GM19438 (cell line): Measurements from ENCODE around the gene MAP4K4.
"Not testable (repeated sequence)": the region's sequence is repeated elsewhere in the genome, so short reads cannot be mapped to it uniquely, and the experiment has no call there.

Experiments
- ATAC-seq: cut with Tn5 transposase; IDR thresholded peaks from one replicate; pipeline ENCODE4 v1.9.1; 2021; ENCODE audit warnings: low read depth; ENCODE audit not compliant: unreplicated experiment

Gene MAP4K4

DNA sequence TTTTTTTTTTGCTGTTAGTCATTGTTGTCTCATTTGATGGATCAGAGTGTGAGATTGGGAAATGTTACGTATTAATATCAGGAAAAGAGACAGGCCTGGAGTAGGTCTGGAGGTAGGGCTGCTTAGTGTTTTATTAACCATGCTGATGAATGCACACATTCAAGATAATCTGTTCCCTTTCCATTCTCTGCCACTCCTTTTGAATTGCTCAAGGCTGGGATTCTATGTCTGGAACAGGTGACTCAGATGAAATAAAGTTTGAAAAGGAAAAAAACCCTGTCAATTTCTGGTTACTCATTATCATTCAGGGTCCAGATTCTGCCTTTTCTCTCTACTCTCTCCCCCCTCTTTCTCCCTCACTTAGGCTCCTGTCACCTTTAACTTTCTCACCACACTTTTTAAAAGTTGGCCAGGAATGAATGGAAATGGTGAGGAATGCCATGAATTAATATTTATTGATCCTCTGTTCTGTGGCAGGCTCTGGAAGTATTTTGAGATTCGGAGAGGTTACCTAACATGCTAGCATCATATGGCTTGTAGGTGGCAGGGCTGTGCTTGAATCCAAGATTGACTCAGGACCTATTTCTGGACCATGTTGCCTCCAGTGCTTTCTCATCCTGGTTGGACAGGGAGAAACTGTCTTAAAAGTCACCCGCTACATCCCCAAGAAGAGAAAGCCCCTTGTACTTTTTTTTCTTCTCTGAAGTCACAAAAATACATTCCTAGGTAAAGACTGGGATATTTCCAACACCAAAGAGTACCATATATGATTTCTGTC, 40.2 kb downstream of the MAP4K4 start:
- ATAC-seq, result no peak

GRCh38 chr2:101738649-101739048, 41.1 kb downstream of the MAP4K4 start:
- ATAC-seq, result no peak

- no peak for ATAC-seq
Observed at GRCh38 chr2:101740555-101740964, 43.1 kb downstream of the MAP4K4 start.

DNA sequence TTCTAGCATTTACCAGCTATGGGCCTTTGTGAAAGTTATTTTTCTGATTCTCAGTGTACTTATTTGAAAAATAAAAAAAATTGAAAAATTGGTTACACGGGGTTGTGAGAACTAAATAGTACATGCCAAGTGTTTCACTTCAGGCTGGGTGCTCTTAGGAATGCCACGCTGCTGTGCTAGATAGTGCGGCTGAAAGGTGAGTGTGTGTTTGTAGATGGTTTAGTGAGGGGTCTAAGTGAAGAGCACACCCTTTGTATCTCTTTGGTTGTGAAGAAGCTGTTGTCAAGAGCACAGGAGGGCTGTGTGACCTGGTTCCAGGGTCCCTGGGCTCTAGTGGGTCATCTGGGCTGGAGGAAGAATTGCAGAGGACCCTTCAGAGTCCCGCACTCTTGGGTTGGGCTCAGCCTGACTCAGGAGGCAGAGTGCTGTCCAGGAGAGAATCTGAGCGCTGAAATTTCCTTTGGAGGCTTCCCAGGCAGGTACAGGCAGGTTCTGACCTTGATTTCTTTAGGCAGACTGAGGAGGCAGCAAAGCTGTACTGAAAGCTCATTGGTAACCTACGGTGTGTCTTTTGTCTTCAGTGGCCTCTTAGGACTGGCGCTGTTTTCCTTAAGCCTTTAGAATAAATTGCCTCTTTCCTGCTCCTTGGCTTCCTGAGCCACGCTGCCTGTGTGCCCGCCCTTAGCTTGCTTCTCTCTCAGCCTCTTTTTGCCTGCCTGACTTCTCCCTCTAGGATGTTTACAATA, 44.4 kb downstream of the MAP4K4 start:
- no peak for ATAC-seq

DNA sequence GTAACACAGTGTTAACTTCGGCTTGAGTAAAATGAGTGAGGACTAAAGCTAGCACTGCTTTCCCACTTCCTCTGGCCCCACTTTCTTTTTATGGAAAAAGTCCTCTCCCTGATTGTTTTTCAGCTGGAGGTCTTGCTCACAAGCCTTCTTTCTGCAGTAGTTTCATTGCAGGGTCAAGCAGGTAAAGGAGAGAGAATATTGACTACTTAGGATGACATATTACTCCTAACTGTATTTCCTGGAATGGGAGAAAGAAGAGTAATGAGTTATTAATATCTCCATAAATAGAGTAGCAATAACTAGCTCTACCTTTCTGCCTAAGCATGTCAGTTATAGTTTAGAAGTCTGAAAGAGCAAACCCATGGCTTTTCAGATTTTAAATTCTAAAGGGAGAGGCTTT, 45.0 kb downstream of the MAP4K4 start:
- no peak for ATAC-seq

DNA sequence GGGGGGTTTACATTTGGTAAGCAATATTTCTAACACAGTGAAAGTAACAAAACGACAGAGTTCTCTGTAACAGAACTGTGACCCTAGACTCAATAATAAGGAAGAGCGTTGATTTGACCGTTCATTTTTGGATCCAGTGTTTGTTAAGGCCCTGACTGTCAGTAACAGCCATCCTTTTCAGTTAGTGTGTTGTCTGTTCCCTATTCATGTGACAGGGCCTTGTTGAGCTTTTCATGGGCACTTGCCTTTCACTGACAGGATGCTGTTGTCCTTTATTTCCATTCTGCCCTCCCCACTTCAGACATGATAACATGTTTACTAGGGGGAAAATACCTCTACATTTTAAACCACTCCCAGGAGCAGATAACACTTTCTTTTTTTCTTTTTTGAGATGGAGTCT, 45.8 kb downstream of the MAP4K4 start:
- ATAC-seq, result no peak

- no peak for ATAC-seq
Observed at GRCh38 chr2:101744832-101745231, 47.3 kb downstream of the MAP4K4 start.

GRCh38 chr2:101745711-101746694, 48.5 kb downstream of the MAP4K4 start:
- ATAC-seq, result no peak

- ATAC-seq, result no peak
Observed at GRCh38 chr2:101748000-101748399, 50.5 kb downstream of the MAP4K4 start.

- not testable (repeated sequence) for ATAC-seq
Observed at GRCh38 chr2:101748462-101748861, 51.0 kb downstream of the MAP4K4 start.

DNA sequence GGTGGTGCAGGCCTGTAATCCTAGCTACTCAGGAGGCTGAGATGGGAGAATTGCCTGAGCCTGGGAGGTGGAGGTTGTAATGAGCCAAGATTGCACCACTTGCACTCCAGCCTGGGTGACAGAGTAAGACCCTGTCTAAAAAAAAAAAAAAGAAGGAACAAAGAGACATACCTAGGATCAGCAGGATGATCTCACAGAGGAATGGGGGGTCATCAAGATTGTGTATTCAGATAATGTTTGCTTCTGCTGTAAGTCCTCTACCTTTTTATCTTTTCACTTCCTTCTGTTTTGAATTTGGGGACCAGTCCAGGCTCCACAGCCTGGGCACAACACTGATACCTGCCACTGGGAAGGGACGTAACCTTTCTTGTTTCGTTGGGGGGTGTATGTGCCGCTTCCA, 53.2 kb downstream of the MAP4K4 start:
- no peak for ATAC-seq

DNA sequence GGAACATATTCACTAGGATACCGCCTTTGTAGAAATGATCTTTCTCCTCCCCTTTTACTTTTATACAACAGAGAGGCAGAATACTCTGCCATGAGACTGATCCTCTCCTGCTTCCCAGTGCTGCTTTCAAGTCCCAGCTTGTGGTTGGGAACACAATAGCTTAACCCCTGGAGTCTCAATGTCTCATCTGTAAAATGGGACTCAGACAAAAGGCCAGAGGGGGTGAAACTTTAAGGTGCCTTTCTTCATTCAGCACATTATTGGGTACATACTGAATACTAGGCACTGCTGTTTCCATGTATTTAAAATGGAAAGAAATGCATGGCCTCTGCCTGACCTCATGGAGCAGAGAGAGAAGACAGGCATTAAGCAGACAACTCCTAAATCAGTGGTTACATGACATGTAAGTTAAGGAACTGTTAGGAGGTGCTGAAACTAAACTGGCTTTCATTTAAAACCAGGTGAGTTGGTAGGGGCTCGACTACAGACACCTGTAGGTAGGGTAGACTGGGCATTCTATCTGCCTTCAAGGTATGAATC, 53.8 kb downstream of the MAP4K4 start:
- ATAC-seq, result no peak

GRCh38 chr2:101751875-101752619, 54.5 kb downstream of the MAP4K4 start:
- ATAC-seq, result peak; percentile 83

- ATAC-seq, result no peak
Observed at GRCh38 chr2:101752716-101753616, 55.5 kb downstream of the MAP4K4 start.

DNA sequence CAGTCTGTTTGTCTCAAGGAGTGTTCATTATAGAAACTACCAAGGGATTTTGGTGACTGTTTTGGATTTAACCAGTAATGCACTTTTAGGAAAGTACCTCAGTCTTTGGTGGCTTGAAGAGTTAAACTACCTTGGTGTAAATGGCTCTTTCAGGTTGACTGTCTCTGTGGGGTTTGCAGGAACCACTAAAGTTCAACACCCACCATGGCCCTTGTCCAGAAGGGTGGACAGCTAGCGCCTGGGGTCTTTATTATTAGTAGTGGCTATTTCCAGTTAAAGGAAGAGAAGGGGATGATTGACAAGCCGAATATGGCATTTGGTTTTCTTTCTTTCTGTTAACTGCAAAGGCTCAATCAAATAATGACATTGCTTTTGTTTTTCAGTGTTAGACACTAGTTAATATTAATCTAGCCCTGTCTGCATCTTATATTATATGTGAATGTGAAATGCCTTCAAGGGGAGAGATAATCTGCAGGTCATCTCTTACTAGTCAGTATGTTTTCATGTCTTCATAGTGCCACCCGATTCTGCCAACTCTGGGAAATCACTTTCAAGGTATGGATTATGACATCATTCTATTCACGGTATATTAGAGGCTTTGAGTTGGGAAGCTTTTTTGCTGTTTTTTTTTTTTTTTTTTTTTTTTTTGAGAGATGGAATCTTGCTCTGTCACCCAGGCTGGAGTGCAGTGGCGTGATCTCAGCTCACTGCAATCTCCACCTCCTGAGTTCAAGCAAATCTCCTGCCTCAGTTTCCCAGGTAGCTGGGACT, 56.4 kb downstream of the MAP4K4 start:
- no peak for ATAC-seq

GRCh38 chr2:101754618-101755017, 57.1 kb downstream of the MAP4K4 start:
- ATAC-seq, result no peak

- ATAC-seq, result no peak
Observed at GRCh38 chr2:101756266-101756665, 58.8 kb downstream of the MAP4K4 start.

DNA sequence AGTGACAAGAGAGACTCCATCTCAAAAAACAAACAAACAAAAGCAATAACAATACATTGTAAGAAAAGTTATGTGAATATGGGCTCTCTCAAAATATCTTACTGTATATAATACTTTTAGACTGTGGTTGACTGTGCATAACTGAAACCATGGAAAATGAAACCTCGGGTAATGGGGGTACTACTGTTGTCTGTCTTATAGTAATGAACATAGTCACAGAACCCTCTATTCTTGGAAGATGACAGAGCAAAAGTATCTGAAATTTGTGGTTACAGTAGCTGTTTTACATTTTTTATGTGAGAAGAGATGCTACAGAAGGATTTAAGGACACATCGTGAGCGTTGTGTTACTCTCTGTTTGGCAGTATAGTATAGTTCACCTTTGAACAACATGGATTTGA, 60.5 kb downstream of the MAP4K4 start:
- ATAC-seq, result no peak
